ENCODE data around the gene CD14.

The CD14 gene

DNA sequence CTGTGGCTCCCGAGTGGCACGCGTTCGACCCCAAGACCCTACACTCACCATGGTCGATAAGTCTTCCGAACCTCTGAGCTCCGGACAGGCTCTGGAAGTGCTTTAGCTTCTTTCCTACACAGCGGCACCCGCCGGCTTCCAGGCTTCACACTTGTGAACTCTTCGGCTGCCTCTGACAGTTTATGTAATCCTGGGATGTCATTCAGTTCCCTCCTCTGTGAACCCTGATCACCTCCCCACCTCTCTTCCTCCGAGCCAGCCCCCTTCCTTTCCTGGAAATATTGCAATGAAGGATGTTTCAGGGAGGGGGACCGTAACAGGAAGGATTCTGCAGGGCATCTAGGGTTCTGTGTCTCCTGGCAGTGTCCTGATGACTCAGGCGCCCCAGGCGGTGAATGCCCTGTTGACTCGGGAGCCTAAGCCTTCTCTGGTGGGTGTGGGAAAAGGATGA is at the start of gene CD14:
Gene CD14 (minus strand): TSS at position 155 of the 451 bp plus-strand sequence. CDS start 104 bp downstream, at position 51.
- H3K36me3 ChIP-seq (ENCODE audit: insufficient read depth, low read length) = no peaks in the 10 kb centered on the region
- H3K79me2 ChIP-seq (ENCODE audit: insufficient read depth, low read length) = no peaks in the 10 kb centered on the region
- H2AFZ ChIP-seq (ENCODE audit: low read length) = no peak within 1 kb of the TSS
- TF ChIP-seq EZH2 (IDR thresholded peaks at IDR 0.05; ENCODE audit: borderline replicate concordance, low read length) = no peak
- TF ChIP-seq, protein P1, sequence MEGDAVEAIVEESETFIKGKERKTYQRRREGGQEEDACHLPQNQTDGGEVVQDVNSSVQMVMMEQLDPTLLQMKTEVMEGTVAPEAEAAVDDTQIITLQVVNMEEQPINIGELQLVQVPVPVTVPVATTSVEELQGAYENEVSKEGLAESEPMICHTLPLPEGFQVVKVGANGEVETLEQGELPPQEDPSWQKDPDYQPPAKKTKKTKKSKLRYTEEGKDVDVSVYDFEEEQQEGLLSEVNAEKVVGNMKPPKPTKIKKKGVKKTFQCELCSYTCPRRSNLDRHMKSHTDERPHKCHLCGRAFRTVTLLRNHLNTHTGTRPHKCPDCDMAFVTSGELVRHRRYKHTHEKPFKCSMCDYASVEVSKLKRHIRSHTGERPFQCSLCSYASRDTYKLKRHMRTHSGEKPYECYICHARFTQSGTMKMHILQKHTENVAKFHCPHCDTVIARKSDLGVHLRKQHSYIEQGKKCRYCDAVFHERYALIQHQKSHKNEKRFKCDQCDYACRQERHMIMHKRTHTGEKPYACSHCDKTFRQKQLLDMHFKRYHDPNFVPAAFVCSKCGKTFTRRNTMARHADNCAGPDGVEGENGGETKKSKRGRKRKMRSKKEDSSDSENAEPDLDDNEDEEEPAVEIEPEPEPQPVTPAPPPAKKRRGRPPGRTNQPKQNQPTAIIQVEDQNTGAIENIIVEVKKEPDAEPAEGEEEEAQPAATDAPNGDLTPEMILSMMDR (IDR thresholded peaks at IDR 0.05; ENCODE audit: low read length) = no peak
- H3K27me3 ChIP-seq (ENCODE audit: insufficient read depth, low read length) = peaks cover 6% of the 10 kb centered on the region; the same call in 1 of the 2 replicates
- peak within 1 kb of the TSS; percentile 18; the same call in 1 of the 2 replicates for H3K9ac ChIP-seq (ENCODE audit: low read length)
- no peaks in the 10 kb centered on the region for H4K20me1 ChIP-seq (ENCODE audit: insufficient read depth, low read length)
- H3K9me2 ChIP-seq (ENCODE audit: low read depth, low read length) = no peaks in the 10 kb centered on the region
- no peak within 1 kb of the TSS for H3K27ac ChIP-seq (ENCODE audit: low read depth, low read length, poor library complexity, severe bottlenecking)
- H3F3A ChIP-seq (ENCODE audit: insufficient read depth, low read length) = no peaks in the 10 kb centered on the region
- peak within 1 kb of the TSS; percentile 77 for H3K4me2 ChIP-seq (ENCODE audit: low read length)
- H3K9me3 ChIP-seq (ENCODE audit: low read length) = peaks cover 2% of the 10 kb centered on the region; the same call in 1 of the 2 replicates
- peaks cover 16% of the 10 kb centered on the region for H3K4me1 ChIP-seq (ENCODE audit: insufficient read depth, low read length, severe bottlenecking)
- peak within 1 kb of the TSS; percentile 53 for H3K4me3 ChIP-seq (ENCODE audit: low read depth, low read length, poor library complexity, severe bottlenecking)

DNA sequence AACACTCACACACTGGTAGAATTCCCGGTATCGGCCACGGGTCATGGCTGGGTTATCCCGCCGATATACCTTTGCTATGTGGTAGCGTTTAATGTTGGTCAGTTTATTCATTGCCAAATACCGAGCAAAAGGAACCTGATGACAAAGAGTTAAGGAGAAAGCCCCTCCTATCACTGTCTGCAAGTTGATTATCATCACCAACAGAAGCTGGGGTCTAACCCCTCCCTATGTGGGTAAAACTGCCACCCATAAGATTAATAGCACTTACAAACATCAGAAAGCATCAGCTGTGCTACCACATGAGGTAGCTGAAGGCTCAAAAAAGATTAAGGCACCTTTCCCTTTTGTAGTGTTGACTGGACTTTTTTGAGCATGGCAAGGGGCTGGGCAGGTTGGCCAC is 46.0 kb upstream of the CD14 start:
- no peaks in the 10 kb centered on the region for H3K9me3 ChIP-seq (ENCODE audit: low read length)
- H3K4me1 ChIP-seq (ENCODE audit: insufficient read depth, low read length, severe bottlenecking) = no peaks in the 10 kb centered on the region
- H3K27me3 ChIP-seq (ENCODE audit: insufficient read depth, low read length) = no peaks in the 10 kb centered on the region
- no peaks in the 10 kb centered on the region for H3K79me2 ChIP-seq (ENCODE audit: insufficient read depth, low read length)
- H3K27ac ChIP-seq (ENCODE audit: low read depth, low read length, poor library complexity, severe bottlenecking) = no peak overlapping the region
- H3K9me2 ChIP-seq (ENCODE audit: low read depth, low read length) = no peaks in the 10 kb centered on the region
- H3K4me3 ChIP-seq (ENCODE audit: low read depth, low read length, poor library complexity, severe bottlenecking) = no peak overlapping the region
- TF ChIP-seq EZH2 (IDR thresholded peaks at IDR 0.05; ENCODE audit: borderline replicate concordance, low read length) = no peak
- TF ChIP-seq, protein P1 (IDR thresholded peaks at IDR 0.05; ENCODE audit: low read length) = no peak
- H4K20me1 ChIP-seq (ENCODE audit: insufficient read depth, low read length) = no peaks in the 10 kb centered on the region; the same call in 1 of the 2 replicates
- H2AFZ ChIP-seq (ENCODE audit: low read length) = no peak overlapping the region
- H3K9ac ChIP-seq (ENCODE audit: low read length) = no peak overlapping the region
- peaks cover 77% of the 10 kb centered on the region for H3K36me3 ChIP-seq (ENCODE audit: insufficient read depth, low read length)
- no peak overlapping the region for H3K4me2 ChIP-seq (ENCODE audit: low read length)
- no peaks in the 10 kb centered on the region for H3F3A ChIP-seq (ENCODE audit: insufficient read depth, low read length)

DNA sequence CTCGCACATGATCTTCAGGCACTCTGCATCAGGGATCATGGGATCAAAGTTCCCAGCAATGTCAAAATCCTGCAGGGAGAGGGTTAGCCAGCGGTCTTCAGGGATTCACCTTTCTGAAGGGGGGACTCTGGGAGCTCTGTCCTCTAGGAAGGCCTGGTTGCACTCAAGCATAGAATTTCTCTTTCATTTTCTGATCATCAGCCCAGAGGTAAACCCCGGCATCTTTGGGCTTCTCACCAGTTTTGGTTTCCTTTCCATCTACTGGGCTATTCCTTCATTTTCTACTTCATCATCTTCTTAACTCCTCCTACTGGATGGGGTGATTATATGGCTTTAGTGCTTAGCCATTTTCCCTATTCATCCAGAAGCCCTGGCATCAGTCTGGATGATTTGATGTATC is 45.0 kb upstream of the CD14 start:
- no peak overlapping the region for H3K27ac ChIP-seq (ENCODE audit: low read depth, low read length, poor library complexity, severe bottlenecking)
- H3K36me3 ChIP-seq (ENCODE audit: insufficient read depth, low read length) = peaks cover 78% of the 10 kb centered on the region
- no peak overlapping the region for H3K4me2 ChIP-seq (ENCODE audit: low read length)

More for the DNA sequence above, 45.0 kb upstream of the CD14 start:
- Histone ChIP-seq H3K9me2 (ENCODE audit: low read depth, low read length) (no peaks in the 10 kb centered on the region), H3K4me3 (ENCODE audit: low read depth, low read length, poor library complexity, severe bottlenecking) (no peak overlapping the region), H3K9ac (ENCODE audit: low read length) (no peak overlapping the region), H3K4me1 (ENCODE audit: insufficient read depth, low read length, severe bottlenecking) (no peaks in the 10 kb centered on the region), H3K79me2 (ENCODE audit: insufficient read depth, low read length) (no peaks in the 10 kb centered on the region), H4K20me1 (ENCODE audit: insufficient read depth, low read length) (no peaks in the 10 kb centered on the region; the same call in 1 of the 2 replicates), H2AFZ (ENCODE audit: low read length) (no peak overlapping the region), H3K9me3 (ENCODE audit: low read length) (no peaks in the 10 kb centered on the region), H3F3A (ENCODE audit: insufficient read depth, low read length) (no peaks in the 10 kb centered on the region), H3K27me3 (ENCODE audit: insufficient read depth, low read length) (no peaks in the 10 kb centered on the region)
- TF ChIP-seq, protein P1 (IDR thresholded peaks at IDR 0.05; ENCODE audit: low read length) = no peak
- no peak for TF ChIP-seq EZH2 (IDR thresholded peaks at IDR 0.05; ENCODE audit: borderline replicate concordance, low read length)

All from OCI-LY1 (cell line).